SKM-1 treated with dmso at 0.1 percent for 144 hours (cell line): ENCODE results near the gene DCUN1D5.
"Not testable (repeated sequence)": the region's sequence is repeated elsewhere in the genome, so short reads cannot be mapped to it uniquely, and the experiment has no call there.

Experiments
- DNase-seq: peaks from one replicate; lab custom pipeline; 2025; ENCODE audit not compliant: unreplicated experiment; lab: John Stamatoyannopoulos, UW

Gene DCUN1D5

GRCh38 chr11:103055221-103055890 lies 36.6 kb downstream of the DCUN1D5 start:
- no peak for DNase-seq

GRCh38 chr11:103053997-103054396 lies 38.0 kb downstream of the DCUN1D5 start:
- no peak for DNase-seq

- no peak for DNase-seq
These were observed 40.0 kb downstream of the DCUN1D5 start for GRCh38 chr11:103051981-103052380.

- no peak for DNase-seq
These were observed 40.7 kb downstream of the DCUN1D5 start for GRCh38 chr11:103051151-103051801.

GRCh38 chr11:103050351-103050750 lies 41.6 kb downstream of the DCUN1D5 start:
- no peak for DNase-seq

GRCh38 chr11:103047837-103048236 lies 44.1 kb downstream of the DCUN1D5 start:
- DNase-seq: no peak

GRCh38 chr11:103043826-103044678 lies 47.9 kb downstream of the DCUN1D5 start:
- DNase-seq: no peak

- no peak for DNase-seq
These were observed 49.8 kb downstream of the DCUN1D5 start for GRCh38 chr11:103042161-103042560.

GRCh38 chr11:103035791-103036434 lies 56.0 kb downstream of the DCUN1D5 start:
- DNase-seq: peak; percentile 80

GRCh38 chr11:103035216-103035615 lies 56.7 kb downstream of the DCUN1D5 start:
- no peak for DNase-seq

GRCh38 chr11:103031834-103032233 lies 60.1 kb downstream of the DCUN1D5 start:
- no peak for DNase-seq

- no peak for DNase-seq
These were observed 62.6 kb downstream of the DCUN1D5 start for GRCh38 chr11:103029401-103029800.

GRCh38 chr11:103028304-103029020 lies 63.5 kb downstream of the DCUN1D5 start:
- not testable (repeated sequence) for DNase-seq

- DNase-seq: no peak
These were observed 67.9 kb downstream of the DCUN1D5 start for GRCh38 chr11:103024086-103024485.

- DNase-seq: no peak
These were observed 75.9 kb downstream of the DCUN1D5 start for GRCh38 chr11:103016031-103016430.

GRCh38 chr11:103013421-103013820 lies 78.5 kb downstream of the DCUN1D5 start:
- no peak for DNase-seq
